Measurements from ENCODE around the gene PITPNM3.

DNA sequence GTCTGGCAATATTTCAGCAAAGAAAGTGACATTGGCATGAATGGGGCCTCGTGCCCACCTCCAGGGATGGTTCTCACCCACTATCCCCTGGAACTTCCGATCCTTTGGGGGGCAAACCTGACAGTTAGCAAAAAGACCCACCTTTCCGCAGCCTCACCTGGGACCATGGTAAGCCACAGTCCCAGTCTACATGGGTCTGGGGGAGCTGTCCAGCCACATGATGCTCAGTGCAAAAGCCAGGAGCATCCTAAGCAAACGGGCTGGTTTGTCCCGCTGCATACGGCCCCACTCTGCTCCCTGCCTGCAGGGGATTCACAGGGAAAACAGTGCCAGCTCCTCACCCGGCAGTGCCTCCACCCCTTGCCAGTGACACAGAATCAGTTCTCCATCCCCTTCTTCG lies 140.7 kb downstream of the PITPNM3 start:
- TF ChIP-seq, protein P1, sequence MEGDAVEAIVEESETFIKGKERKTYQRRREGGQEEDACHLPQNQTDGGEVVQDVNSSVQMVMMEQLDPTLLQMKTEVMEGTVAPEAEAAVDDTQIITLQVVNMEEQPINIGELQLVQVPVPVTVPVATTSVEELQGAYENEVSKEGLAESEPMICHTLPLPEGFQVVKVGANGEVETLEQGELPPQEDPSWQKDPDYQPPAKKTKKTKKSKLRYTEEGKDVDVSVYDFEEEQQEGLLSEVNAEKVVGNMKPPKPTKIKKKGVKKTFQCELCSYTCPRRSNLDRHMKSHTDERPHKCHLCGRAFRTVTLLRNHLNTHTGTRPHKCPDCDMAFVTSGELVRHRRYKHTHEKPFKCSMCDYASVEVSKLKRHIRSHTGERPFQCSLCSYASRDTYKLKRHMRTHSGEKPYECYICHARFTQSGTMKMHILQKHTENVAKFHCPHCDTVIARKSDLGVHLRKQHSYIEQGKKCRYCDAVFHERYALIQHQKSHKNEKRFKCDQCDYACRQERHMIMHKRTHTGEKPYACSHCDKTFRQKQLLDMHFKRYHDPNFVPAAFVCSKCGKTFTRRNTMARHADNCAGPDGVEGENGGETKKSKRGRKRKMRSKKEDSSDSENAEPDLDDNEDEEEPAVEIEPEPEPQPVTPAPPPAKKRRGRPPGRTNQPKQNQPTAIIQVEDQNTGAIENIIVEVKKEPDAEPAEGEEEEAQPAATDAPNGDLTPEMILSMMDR (IDR thresholded peaks at IDR 0.05) = no peak
- TF ChIP-seq POLR2A (IDR thresholded peaks at IDR 0.05) = no peak

All from heart left ventricle (tissue), 13 donors.